ENCODE results near the gene WDR36.

The WDR36 gene

DNA sequence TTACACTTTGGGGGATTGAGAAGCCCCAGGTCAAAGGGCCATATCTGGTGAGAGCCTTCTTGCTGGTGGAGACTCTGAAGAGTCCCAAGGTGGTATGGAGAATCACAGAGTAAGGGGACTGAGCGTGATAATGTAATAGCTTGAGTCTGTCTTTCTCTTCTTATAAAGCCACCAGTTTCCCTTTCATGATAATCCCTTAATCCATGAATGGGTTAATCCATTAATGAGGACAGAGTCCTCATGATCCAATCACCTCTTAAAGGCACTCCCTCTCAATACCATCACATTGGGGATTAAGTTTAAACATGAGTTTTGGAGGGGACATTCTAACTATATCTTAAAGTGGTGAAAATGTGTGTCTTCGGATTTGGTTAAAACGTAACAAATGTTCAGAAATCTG is 21.5 kb downstream of the WDR36 start:
- no peaks in the 10 kb centered on the region for H3K9me3 ChIP-seq (ENCODE audit: control insufficient read depth, low read length)
- no peak overlapping the region for H3K4me3 ChIP-seq (ENCODE audit: insufficient read depth in 1 of 2, low read depth in 1 of 2, low read length in 2 of 2)
- no peak overlapping the region for H3K9ac ChIP-seq (ENCODE audit: low read length)
- peaks cover 0 to 86% of the 10 kb centered on the region in 2 experiments for H3K36me3 ChIP-seq (ENCODE audit: control insufficient read depth in 1 of 2, insufficient read depth in 2 of 2, low read depth in 1 of 2, low read length in 2 of 2)
- H2BK120ac ChIP-seq (ENCODE audit: low read depth, low read length) = no peak overlapping the region
- DNase-seq = no peak
- no peak overlapping the region for H3K23ac ChIP-seq (ENCODE audit: low read length in 2 of 2)
- 91% methylated on average over 2 of the region's 3 CpGs for WGBS
- no peak overlapping the region for H2BK15ac ChIP-seq (ENCODE audit: low read depth, poor library complexity, severe bottlenecking)
- no peak overlapping the region for H3K18ac ChIP-seq (ENCODE audit: low read depth in 1 of 2, low read length in 2 of 2)
- no peak overlapping the region for H2BK12ac ChIP-seq (ENCODE audit: low read length in 2 of 2)
- H3K4me1 ChIP-seq (ENCODE audit: control insufficient read depth, insufficient read depth, low read depth, low read length) = no peaks in the 10 kb centered on the region
- H3K27ac ChIP-seq (ENCODE audit: low read length, poor library complexity, severe bottlenecking) = no peak overlapping the region
- H3K27me3 ChIP-seq (ENCODE audit: control insufficient read depth in 1 of 2, insufficient read depth in 1 of 2, low read length in 2 of 2) = no peaks in the 10 kb centered on the region
- no peak overlapping the region for H2AFZ ChIP-seq (ENCODE audit: low read depth, low read length)
- H3K14ac ChIP-seq (ENCODE audit: low read length in 2 of 2) = no peak overlapping the region
- H3K4me2 ChIP-seq (ENCODE audit: low read length, poor library complexity, severe bottlenecking) = no peak overlapping the region
- no peak overlapping the region for H2BK5ac ChIP-seq (ENCODE audit: low read depth, low read length, poor library complexity, severe bottlenecking)
- H4K8ac ChIP-seq (ENCODE audit: low read length) = no peak overlapping the region
- H2AK5ac ChIP-seq (ENCODE audit: low read length, severe bottlenecking) = no peak overlapping the region
- H3K4ac ChIP-seq (ENCODE audit: low read depth in 1 of 2, low read length in 2 of 2) = no peak overlapping the region
- no peak overlapping the region for H4K91ac ChIP-seq (ENCODE audit: low read length)
- peaks cover 3% of the 10 kb centered on the region for H3K79me1 ChIP-seq (replicated peaks; ENCODE audit: low read length, poor library complexity, severe bottlenecking)

GRCh38 chr5:111115229-111115628 is 23.1 kb downstream of the WDR36 start:
- Histone ChIP-seq H2AFZ (ENCODE audit: low read depth, low read length) (no peak overlapping the region), H2BK5ac (ENCODE audit: low read depth, low read length, poor library complexity, severe bottlenecking) (no peak overlapping the region), H2AK5ac (ENCODE audit: low read length, severe bottlenecking) (no peak overlapping the region), H3K9ac (ENCODE audit: low read length) (no peak overlapping the region), H4K91ac (ENCODE audit: low read length) (no peak overlapping the region), H3K18ac (ENCODE audit: low read depth in 1 of 2, low read length in 2 of 2) (no peak overlapping the region), H2BK15ac (ENCODE audit: low read depth, poor library complexity, severe bottlenecking) (no peak overlapping the region), H3K4me3 (ENCODE audit: insufficient read depth in 1 of 2, low read depth in 1 of 2, low read length in 2 of 2) (no peak overlapping the region), H3K4ac (ENCODE audit: low read depth in 1 of 2, low read length in 2 of 2) (no peak overlapping the region), H3K14ac (ENCODE audit: low read length in 2 of 2) (no peak overlapping the region), H3K36me3 (ENCODE audit: control insufficient read depth in 1 of 2, insufficient read depth in 2 of 2, low read depth in 1 of 2, low read length in 2 of 2) (peaks cover 0 to 87% of the 10 kb centered on the region in 2 experiments), H3K4me2 (ENCODE audit: low read length, poor library complexity, severe bottlenecking) (no peak overlapping the region), H3K79me1 (replicated peaks; ENCODE audit: low read length, poor library complexity, severe bottlenecking) (peaks cover 3% of the 10 kb centered on the region), H3K4me1 (ENCODE audit: control insufficient read depth, insufficient read depth, low read depth, low read length) (no peaks in the 10 kb centered on the region), H3K23ac (ENCODE audit: low read length in 2 of 2) (no peak overlapping the region), H3K27me3 (ENCODE audit: control insufficient read depth in 1 of 2, insufficient read depth in 1 of 2, low read length in 2 of 2) (no peaks in the 10 kb centered on the region), H4K8ac (ENCODE audit: low read length) (no peak overlapping the region), H3K27ac (ENCODE audit: low read length, poor library complexity, severe bottlenecking) (no peak overlapping the region), H2BK12ac (ENCODE audit: low read length in 2 of 2) (no peak overlapping the region), H3K9me3 (ENCODE audit: control insufficient read depth, low read length) (no peaks in the 10 kb centered on the region), H2BK120ac (ENCODE audit: low read depth, low read length) (no peak overlapping the region)
- no peak for DNase-seq
- WGBS = no CpG with 5 or more reads among the region's 1 CpG

GRCh38 chr5:111116550-111116949 is 24.4 kb downstream of the WDR36 start:
- Histone ChIP-seq H2BK15ac (ENCODE audit: low read depth, poor library complexity, severe bottlenecking) (no peak overlapping the region), H3K9me3 (ENCODE audit: control insufficient read depth, low read length) (no peaks in the 10 kb centered on the region), H3K4me3 (ENCODE audit: insufficient read depth in 1 of 2, low read depth in 1 of 2, low read length in 2 of 2) (no peak overlapping the region), H2AK5ac (ENCODE audit: low read length, severe bottlenecking) (no peak overlapping the region), H3K4me1 (ENCODE audit: control insufficient read depth, insufficient read depth, low read depth, low read length) (no peaks in the 10 kb centered on the region), H2AFZ (ENCODE audit: low read depth, low read length) (no peak overlapping the region), H3K79me1 (replicated peaks; ENCODE audit: low read length, poor library complexity, severe bottlenecking) (peaks cover 3% of the 10 kb centered on the region), H4K91ac (ENCODE audit: low read length) (no peak overlapping the region), H3K14ac (ENCODE audit: low read length in 2 of 2) (no peak overlapping the region), H2BK120ac (ENCODE audit: low read depth, low read length) (no peak overlapping the region), H3K36me3 (ENCODE audit: control insufficient read depth in 1 of 2, insufficient read depth in 2 of 2, low read depth in 1 of 2, low read length in 2 of 2) (peaks cover 0 to 87% of the 10 kb centered on the region in 2 experiments), H2BK5ac (ENCODE audit: low read depth, low read length, poor library complexity, severe bottlenecking) (no peak overlapping the region), H3K23ac (ENCODE audit: low read length in 2 of 2) (no peak overlapping the region), H3K4ac (ENCODE audit: low read depth in 1 of 2, low read length in 2 of 2) (no peak overlapping the region), H3K27me3 (ENCODE audit: control insufficient read depth in 1 of 2, insufficient read depth in 1 of 2, low read length in 2 of 2) (no peaks in the 10 kb centered on the region), H3K18ac (ENCODE audit: low read depth in 1 of 2, low read length in 2 of 2) (no peak overlapping the region), H4K8ac (ENCODE audit: low read length) (no peak overlapping the region), H3K4me2 (ENCODE audit: low read length, poor library complexity, severe bottlenecking) (no peak overlapping the region), H2BK12ac (ENCODE audit: low read length in 2 of 2) (no peak overlapping the region), H3K9ac (ENCODE audit: low read length) (no peak overlapping the region), H3K27ac (ENCODE audit: low read length, poor library complexity, severe bottlenecking) (no peak overlapping the region)
- DNase-seq = no peak
- 100% methylated on average over 1 of the region's 1 CpG for WGBS

- H3K4ac ChIP-seq (ENCODE audit: low read depth in 1 of 2, low read length in 2 of 2) = no peak overlapping the region
- no peak overlapping the region for H2BK12ac ChIP-seq (ENCODE audit: low read length in 2 of 2)
- H3K18ac ChIP-seq (ENCODE audit: low read depth in 1 of 2, low read length in 2 of 2) = no peak overlapping the region
- H4K8ac ChIP-seq (ENCODE audit: low read length) = no peak overlapping the region
- H3K4me3 ChIP-seq (ENCODE audit: insufficient read depth in 1 of 2, low read depth in 1 of 2, low read length in 2 of 2) = no peak overlapping the region
- H2BK15ac ChIP-seq (ENCODE audit: low read depth, poor library complexity, severe bottlenecking) = no peak overlapping the region
- no peak overlapping the region for H2AFZ ChIP-seq (ENCODE audit: low read depth, low read length)
- no peak overlapping the region for H2BK120ac ChIP-seq (ENCODE audit: low read depth, low read length)
- no peak overlapping the region for H4K91ac ChIP-seq (ENCODE audit: low read length)
- no peak overlapping the region for H3K27ac ChIP-seq (ENCODE audit: low read length, poor library complexity, severe bottlenecking)
- H3K14ac ChIP-seq (ENCODE audit: low read length in 2 of 2) = no peak overlapping the region
- H3K23ac ChIP-seq (ENCODE audit: low read length in 2 of 2) = no peak overlapping the region
- 78% methylated on average over 1 of the region's 1 CpG for WGBS
- no peak overlapping the region for H3K9ac ChIP-seq (ENCODE audit: low read length)
- no peaks in the 10 kb centered on the region for H3K27me3 ChIP-seq (ENCODE audit: control insufficient read depth in 1 of 2, insufficient read depth in 1 of 2, low read length in 2 of 2)
- no peak overlapping the region for H2BK5ac ChIP-seq (ENCODE audit: low read depth, low read length, poor library complexity, severe bottlenecking)
- no peaks in the 10 kb centered on the region for H3K4me1 ChIP-seq (ENCODE audit: control insufficient read depth, insufficient read depth, low read depth, low read length)
- peaks cover 0 to 87% of the 10 kb centered on the region in 2 experiments for H3K36me3 ChIP-seq (ENCODE audit: control insufficient read depth in 1 of 2, insufficient read depth in 2 of 2, low read depth in 1 of 2, low read length in 2 of 2)
- H3K4me2 ChIP-seq (ENCODE audit: low read length, poor library complexity, severe bottlenecking) = no peak overlapping the region
- H3K9me3 ChIP-seq (ENCODE audit: control insufficient read depth, low read length) = no peaks in the 10 kb centered on the region
- DNase-seq = no peak
- no peak overlapping the region for H2AK5ac ChIP-seq (ENCODE audit: low read length, severe bottlenecking)
- H3K79me1 ChIP-seq (replicated peaks; ENCODE audit: low read length, poor library complexity, severe bottlenecking) = peaks cover 3% of the 10 kb centered on the region
These were observed 25.0 kb downstream of the WDR36 start for GRCh38 chr5:111117136-111117535.
